Stimulated activated CD8-positive, alpha-beta memory T cell treated with anti-CD3 and anti-CD28 coated beads, Interleukin-4, amount 100 ng/mL, for 1 hour (primary cell): ENCODE measurements around the gene COL4A2.
"Not testable (repeated sequence)": the region's sequence is repeated elsewhere in the genome, so short reads cannot be mapped to it uniquely, and the experiment has no call there.

Experiments
- DNase-seq, 2 donors: peaks; one replicate each; pipeline ENCODE4 v3.0.0-alpha.2; 2020; ENCODE audit warnings: low read depth in 2 of 2, low spot score in 1 of 2

The COL4A2 gene

DNA sequence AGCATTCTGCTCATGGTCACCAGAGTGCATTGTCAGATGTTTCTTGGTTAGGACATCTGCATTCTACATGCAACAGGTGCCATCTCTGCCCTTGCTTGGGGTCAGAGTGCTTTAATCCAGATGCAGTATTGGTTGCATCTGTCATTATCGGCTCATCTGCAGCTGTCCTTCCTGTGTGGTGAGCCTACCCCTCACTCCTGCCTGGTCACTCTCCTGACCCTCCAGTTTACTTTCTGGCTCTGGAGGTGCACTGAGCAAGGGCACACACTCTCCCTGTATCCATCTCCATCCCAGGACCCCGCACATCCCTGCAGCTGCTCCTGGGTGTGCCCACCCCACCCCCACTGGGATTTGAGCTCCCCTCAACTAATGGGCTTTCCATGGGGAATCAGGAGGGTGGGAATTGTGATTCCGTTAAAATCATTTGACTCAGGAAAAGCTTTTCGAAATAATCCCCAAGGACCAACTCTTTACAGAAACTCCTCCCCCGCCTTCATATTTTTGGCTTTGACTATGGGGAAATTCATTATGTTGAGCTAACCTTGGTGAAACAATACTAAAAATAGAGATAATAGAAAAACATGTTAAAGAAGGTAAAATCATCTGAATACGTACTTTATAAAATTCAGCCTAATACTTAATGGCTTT, 70.2 kb downstream of the COL4A2 start:
- DNase-seq, result no peak

GRCh38 chr13:110377826-110378201, 70.7 kb downstream of the COL4A2 start:
- no peak for DNase-seq

DNA sequence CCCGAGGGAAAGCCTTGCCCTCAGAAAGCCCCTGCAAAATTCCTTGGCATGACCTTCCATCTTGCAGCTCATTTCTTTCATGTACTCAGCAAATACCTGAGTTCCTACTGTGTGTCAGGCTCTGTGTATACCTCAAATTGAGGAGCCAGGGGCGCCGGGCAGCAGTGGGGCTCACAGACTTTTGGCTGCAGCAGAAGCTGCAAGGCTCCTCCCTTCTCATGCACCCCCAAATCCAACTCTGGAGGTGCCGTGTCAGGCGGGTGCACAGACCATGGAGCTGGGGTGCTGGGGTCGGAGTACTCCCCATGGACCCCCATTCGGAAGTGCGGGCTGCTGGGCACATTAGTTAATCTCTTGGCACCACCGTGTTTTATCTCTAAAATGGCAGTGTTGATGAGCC, 72.3 kb downstream of the COL4A2 start:
- no peak for DNase-seq

DNA sequence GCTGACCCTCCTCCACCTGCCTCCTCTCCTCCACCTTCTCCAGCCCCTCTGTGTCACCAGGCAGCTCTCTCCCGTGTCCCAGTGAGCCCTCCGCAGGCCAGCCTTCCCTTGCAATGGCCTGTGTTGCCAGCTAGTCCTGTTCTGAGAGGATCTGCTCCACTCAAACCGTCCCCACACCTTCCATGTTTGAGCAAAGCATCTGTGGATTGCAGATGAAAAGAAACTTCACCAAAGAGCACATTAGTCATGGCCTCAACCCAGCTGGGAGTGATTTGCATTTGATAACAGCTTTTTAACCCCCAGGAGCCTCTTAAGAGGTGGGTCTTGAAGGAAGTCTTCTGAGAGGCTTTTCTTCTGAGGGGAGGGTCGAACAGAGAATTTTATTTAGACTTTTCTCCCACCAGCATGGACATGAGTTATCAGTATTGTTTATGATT, 72.8 kb downstream of the COL4A2 start:
- DNase-seq, result no peak

- no peak for DNase-seq
These were observed 73.4 kb downstream of the COL4A2 start for GRCh38 chr13:110380359-110381028.

DNA sequence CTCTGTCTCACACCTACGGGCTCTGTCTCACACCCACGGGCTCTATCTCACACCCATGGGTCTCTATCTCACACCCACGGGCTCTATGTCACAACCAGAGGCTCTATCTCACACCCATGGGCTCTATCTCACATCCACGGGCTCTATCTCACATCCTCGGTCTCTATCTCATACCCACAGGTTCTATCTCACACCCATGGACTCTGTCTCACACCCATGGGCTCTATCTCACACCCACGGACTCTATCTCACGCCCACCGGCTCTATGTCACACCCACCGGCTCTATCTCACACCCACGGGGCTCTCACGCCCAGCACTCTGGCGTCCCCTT, 73.9 kb downstream of the COL4A2 start:
- no peak for DNase-seq

DNA sequence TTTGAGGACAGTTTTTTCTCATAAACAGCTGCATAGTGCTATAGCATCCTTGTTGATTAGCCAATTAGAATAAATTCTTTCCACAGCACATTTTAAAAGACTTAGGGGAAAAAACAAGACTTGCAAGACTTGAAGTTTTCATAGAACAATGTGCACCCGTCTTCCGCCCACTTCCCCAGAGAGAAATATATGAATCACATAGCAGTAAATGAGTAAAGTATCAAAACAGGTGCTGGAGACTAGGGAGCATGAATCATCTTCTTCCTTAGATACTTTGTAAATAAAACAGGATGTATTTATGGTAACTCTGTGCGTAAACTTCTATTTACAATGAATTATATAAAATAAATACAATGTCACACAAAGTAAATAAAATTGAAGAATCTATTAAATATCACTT, 75.1 kb downstream of the COL4A2 start:
- DNase-seq, result no peak

DNA sequence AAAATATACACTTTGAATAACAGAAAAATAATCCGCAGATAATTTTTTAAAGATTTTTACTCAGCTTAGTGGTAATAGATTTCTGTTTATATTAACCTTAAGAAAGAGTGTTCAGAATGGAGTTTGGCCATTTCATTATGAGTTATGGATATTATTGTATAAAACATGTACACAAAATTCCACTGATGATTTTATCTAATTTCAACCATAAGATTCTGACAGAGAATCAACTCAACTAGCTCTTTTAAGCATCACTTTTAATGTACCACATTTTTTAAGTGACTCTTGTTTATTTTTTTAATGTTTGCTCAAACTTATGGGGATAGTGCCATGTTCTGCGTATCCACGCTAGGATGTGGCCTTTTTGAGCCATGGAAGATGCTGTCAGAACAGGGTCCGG, 75.7 kb downstream of the COL4A2 start:
- DNase-seq, result no peak

DNA sequence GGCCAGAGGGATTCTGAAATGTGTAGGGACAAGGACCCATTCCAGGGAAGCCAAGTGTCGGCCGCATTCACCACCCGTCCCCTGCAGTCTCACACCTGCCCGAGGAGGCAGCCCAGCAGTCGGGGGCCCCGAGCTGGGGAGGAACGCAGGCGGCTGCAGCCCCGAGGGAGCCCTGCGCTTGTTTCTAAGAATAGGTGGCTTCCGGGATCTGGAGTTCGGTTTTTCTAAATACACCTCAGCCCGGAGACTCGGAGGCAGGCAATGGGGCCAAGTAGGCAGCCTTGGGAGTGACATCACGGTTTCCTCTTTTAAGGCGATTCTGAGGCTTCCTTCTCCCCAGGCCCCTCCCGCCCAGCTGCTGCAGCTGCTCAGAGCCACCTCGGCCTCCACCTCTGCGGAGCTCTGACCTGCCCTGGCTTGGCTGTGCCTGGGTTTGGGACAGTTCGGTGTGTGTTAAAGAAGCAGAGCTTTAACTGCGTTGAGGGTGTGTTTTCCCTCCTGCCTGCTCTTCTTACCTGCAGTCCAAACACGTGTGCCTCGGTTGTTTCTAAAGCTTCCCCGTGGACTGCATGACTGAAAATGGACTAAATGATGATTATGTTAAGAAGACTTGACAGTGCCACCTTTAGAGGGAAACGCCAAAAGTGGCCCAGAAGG, 80.5 kb downstream of the COL4A2 start:
- no peak for DNase-seq

DNA sequence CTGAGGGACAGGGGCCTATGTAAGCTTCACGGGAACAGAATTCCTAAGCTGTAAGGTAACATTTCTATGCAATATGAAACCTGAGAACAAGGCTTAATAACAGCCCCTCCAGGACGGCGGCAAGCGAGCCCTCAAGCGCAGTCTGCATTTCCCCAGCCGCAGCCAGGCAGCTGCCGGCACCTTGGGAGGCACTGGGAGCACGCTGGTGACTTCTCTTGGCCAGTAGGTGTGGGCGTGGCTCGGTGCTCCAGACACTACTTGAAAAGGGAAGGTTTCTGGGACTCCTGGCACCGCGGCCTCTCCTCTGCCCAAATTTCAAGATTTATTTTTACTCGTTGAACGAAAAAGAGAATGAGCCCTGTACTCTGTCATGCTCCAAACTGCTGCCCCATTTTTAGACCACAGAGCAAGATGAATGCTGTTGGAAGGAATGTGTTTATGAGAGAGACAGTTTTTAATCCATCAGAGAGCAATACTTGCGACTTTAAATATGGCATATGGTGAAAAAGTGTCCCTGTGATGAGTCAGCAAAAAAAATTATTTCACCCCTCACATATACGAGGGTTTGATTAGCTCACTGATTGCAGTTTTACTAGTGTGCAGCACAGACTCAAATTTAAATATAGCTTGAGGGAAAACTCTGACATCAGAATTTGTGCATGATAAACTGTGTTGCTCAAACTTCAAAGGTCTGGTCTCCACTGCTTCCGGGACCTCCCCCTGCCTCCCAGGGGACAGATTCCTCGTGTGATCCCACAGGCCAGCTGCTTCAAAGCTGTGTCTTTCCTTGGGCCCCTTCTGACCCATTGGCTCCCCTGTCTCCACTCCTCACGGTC, 81.2 kb downstream of the COL4A2 start:
- DNase-seq, result no peak

GRCh38 chr13:110390567-110390966, 83.5 kb downstream of the COL4A2 start:
- no peak for DNase-seq

GRCh38 chr13:110391273-110391672, 84.2 kb downstream of the COL4A2 start:
- no peak for DNase-seq

GRCh38 chr13:110392510-110393240, 85.6 kb downstream of the COL4A2 start:
- DNase-seq, result no peak

GRCh38 chr13:110393761-110394160, 86.7 kb downstream of the COL4A2 start:
- DNase-seq, result no peak

DNA sequence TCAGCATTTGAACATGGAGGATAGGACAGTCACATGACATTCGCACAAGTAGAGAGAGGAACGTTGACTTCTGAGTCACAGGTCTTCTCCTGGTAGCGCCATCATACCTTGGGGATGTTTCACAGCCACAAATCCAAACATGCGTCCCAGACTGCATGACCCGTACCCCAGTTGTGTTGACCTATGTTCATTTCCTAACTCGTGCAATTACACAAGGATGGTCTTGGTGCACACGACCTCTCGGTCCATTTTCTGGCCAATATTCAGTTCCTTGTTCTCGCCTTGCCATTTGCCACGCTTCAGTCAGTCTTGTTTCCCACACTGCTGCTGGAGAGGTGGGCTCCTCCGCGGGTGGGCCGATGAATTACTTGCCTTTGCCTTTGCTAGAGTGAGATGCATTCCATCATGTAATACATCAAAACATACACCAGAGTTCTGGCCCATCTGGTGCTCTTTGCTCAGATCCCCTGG, 87.3 kb downstream of the COL4A2 start:
- DNase-seq, result no peak

- DNase-seq, result not testable (repeated sequence)
These were observed 88.5 kb downstream of the COL4A2 start for GRCh38 chr13:110395616-110396015.

GRCh38 chr13:110396476-110396875, 89.4 kb downstream of the COL4A2 start:
- DNase-seq, result no peak

DNA sequence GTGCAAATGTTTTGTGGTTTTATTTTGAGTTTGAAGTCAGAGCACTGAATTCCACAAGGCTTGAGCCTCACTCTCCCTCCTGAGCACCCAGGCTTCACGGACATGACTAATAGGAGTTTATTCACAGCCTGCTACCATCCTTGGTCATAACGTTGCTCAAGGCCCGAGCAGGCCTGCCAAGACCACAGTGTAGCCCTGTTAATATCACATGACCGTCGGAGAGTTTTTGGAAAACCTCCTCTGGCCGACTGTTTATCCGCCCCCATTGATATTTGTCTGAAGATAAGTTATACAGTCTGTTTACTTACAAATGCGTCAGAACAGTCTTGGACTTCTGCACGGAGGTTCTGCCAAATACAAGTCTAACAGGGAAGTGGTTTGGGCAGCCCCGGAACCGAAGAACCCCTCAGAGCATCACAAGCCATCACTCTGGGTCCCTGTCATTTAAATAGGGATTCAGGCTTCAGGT, 89.9 kb downstream of the COL4A2 start:
- no peak for DNase-seq

- no peak for DNase-seq
These were observed 90.5 kb downstream of the COL4A2 start for GRCh38 chr13:110397436-110398115.
